ENCODE results near the gene VWA8. TPM values are rescaled to one million over a fixed set of nuclear protein-coding genes. Genes with fewer than 3 reads are reported as not detected.

VWA8 gene
- total and polyA plus RNA-seq, 2 of the 8 experiments (the other 6 are each of a cell fraction or from before 2014, with no cell fraction given), result 5.9 to 19.6 TPM

- Histone ChIP-seq H3K79me2 (ENCODE audit: control insufficient read depth in 1 of 2, insufficient read depth in 2 of 2, low read length in 2 of 2) (no peaks in the 10 kb centered on the region), H2BK12ac (ENCODE audit: low read depth, low read length) (no peak overlapping the region), H4K91ac (replicated peaks; ENCODE audit: insufficient read length, low read length) (no peak overlapping the region), H3K18ac (ENCODE audit: extremely low read depth, low read length) (no peak overlapping the region), H2BK15ac (ENCODE audit: low read length) (no peak overlapping the region), H3K4me1 (replicated peaks in 1 of 4; ENCODE audit: control insufficient read depth in 3 of 4, insufficient read depth in 4 of 4, low read length in 3 of 4) (no peaks in the 10 kb centered on the region), H3K23ac (ENCODE audit: insufficient read length) (no peak overlapping the region), H3K4ac (replicated peaks; ENCODE audit: insufficient read length, low read depth, low read length) (no peak overlapping the region), H3K36me3 (ENCODE audit: control insufficient read depth in 2 of 4, insufficient read depth in 4 of 4, low read length in 3 of 4) (no peaks in the 10 kb centered on the region), H3K56ac (replicated peaks; ENCODE audit: insufficient read length, low read depth, low read length) (no peak overlapping the region), H4K5ac (ENCODE audit: insufficient read length, low read depth, low read length) (no peak overlapping the region), H3K9me3 (ENCODE audit: insufficient read depth in 2 of 2, low read depth in 1 of 2, low read length in 1 of 2) (no peaks in the 10 kb centered on the region), H3K27me3 (replicated peaks in 1 of 4; ENCODE audit: control insufficient read depth in 3 of 4, extremely low read depth in 1 of 4, insufficient read depth in 3 of 4, low read length in 3 of 4) (no peaks in the 10 kb centered on the region), H3K14ac (ENCODE audit: insufficient read length) (no peak overlapping the region), H3K27ac (ENCODE audit: low read depth, low read length) (no peak overlapping the region), H3K79me1 (ENCODE audit: low read depth, low read length) (no peaks in the 10 kb centered on the region), H2AFZ (ENCODE audit: low read length) (no peak overlapping the region), H2AK5ac (ENCODE audit: low read depth, low read length) (no peak overlapping the region), H2BK120ac (replicated peaks; ENCODE audit: low read depth, low read length) (no peak overlapping the region), H3K9ac (replicated peaks in 1 of 4; ENCODE audit: extremely low read depth in 1 of 4, low read depth in 3 of 4, low read length in 3 of 4) (no peak overlapping the region), H3K4me2 (ENCODE audit: insufficient read depth in 1 of 2, low read depth in 2 of 2, low read length in 2 of 2) (no peak overlapping the region), H3K4me3 (ENCODE audit: extremely low read depth in 1 of 4, insufficient read depth in 2 of 4, low read depth in 3 of 4, low read length in 4 of 4) (no peak overlapping the region), H2BK20ac (ENCODE audit: low read length) (no peak overlapping the region), H4K8ac (ENCODE audit: extremely low read depth, insufficient read depth, low read length) (no peak overlapping the region), H2BK5ac (ENCODE audit: low read depth, low read length) (no peak overlapping the region), H4K20me1 (replicated peaks in 1 of 2; ENCODE audit: control insufficient read depth in 1 of 2, insufficient read depth in 2 of 2, low read length in 2 of 2) (no peaks in the 10 kb centered on the region), H3K23me2 (ENCODE audit: low read depth, low read length) (no peaks in the 10 kb centered on the region)
- WGBS, 2 experiments (ENCODE audit: extremely low coverage in 1 of 2, insufficient coverage in 1 of 2, insufficient read length in 1 of 2, insufficient replicate concordance in 2 of 2, low coverage in 1 of 2, low lambda C conversion rate in 2 of 2, missing lambda C conversion rate in 1 of 2), result 85% methylated on average over 4 of the region's 4 CpGs; no CpG with 5 or more reads in 1 of the 2 experiments
- ChIA-PET POLR2A (ENCODE audit: partially characterized antibody) (interaction anchor here (1.1 kb wide), 1 partner anchor 8 kb away, joined by 3 read pairs; no protein-coding TSS in a partner anchor), CTCF (ENCODE audit: partially characterized antibody) (interaction anchor here (0.6 to 2.0 kb wide), 5 partner anchors 9 to 304 kb away, joined by 3 to 16 read pairs (median 3); no protein-coding TSS in a partner anchor)
- FAIRE-seq (no peak), DNase-seq (ENCODE audit: low read depth in 1 of 2, low spot score in 2 of 2) (no peak)
- no peak for TF ChIP-seq SP4 (IDR thresholded peaks at IDR 0.05; ENCODE audit: low read length)
- no peak for TF ChIP-seq SUZ12 (IDR thresholded peaks at IDR 0.05; ENCODE audit: low read length)
- TF ChIP-seq KDM4A (IDR thresholded peaks at IDR 0.05; ENCODE audit: low read depth, low read length, severe bottlenecking), result no peak
- no peak for TF ChIP-seq PHF8 (conservative IDR thresholded peaks at IDR 0.05; ENCODE audit: low read depth, low read length)
- no peak for TF ChIP-seq HDAC2 (IDR thresholded peaks at IDR 0.05; ENCODE audit: borderline replicate concordance in 1 of 2, low read depth in 2 of 2, low read length in 2 of 2)
- no peak for TF ChIP-seq CBX8 (IDR thresholded peaks at IDR 0.05; ENCODE audit: borderline replicate concordance, low read depth, low read length)
- TF ChIP-seq MAFK (IDR thresholded peaks at IDR 0.05; ENCODE audit: low read depth, low read length), result no peak
- no peak for TF ChIP-seq RBBP5 (IDR thresholded peaks at IDR 0.05; ENCODE audit: borderline replicate concordance, low read depth, low read length)
- no peak for TF ChIP-seq SP1 (IDR thresholded peaks at IDR 0.05; ENCODE audit: low read depth, low read length)
- no peak for TF ChIP-seq CHD1 (IDR thresholded peaks at IDR 0.05; ENCODE audit: low read depth, low read length)
- TF ChIP-seq POLR2A (IDR thresholded peaks at IDR 0.05; ENCODE audit: control extremely low read depth in 1 of 2, low read depth in 2 of 2, low read length in 2 of 2), result no peak
These were observed 317.4 kb downstream of the VWA8 start for GRCh38 chr13:41643507-41643906.
